Measurements from ENCODE around the gene KDM7A. TPM values are rescaled to one million over a fixed set of nuclear protein-coding genes. Genes with fewer than 3 reads are reported as not detected.
A peak's percentile ranks its signal among the peaks of the same experiment; 100 is the strongest.

KDM7A gene
- total and polyA plus RNA-seq, 9 of the 15 experiments (the other 6 are each of a cell fraction or from before 2014, with no cell fraction given) = 0.90 to 8.4 (median 7.0) TPM

- CTCF ChIA-PET (ENCODE audit: low intra/inter-chr PET ratio) = no interaction called here
- ATAC-seq = peak; percentile 86
- TF ChIP-seq ZNF511 (CRISPR knock-in tag; IDR thresholded peaks at IDR 0.05) = no peak
- TF ChIP-seq NBN (IDR thresholded peaks at IDR 0.05; ENCODE audit: low read depth) = 0 out of 2 replicates have a peak, but pooled peaks have one; percentile 37
- TF ChIP-seq PHB2 (IDR thresholded peaks at IDR 0.05; ENCODE audit: low read depth) = no peak
- no peak for TF ChIP-seq ZNF77 (CRISPR knock-in tag; IDR thresholded peaks at IDR 0.05)
- peak; percentile 58 for TF ChIP-seq ARID1B (IDR thresholded peaks at IDR 0.05)
- TF ChIP-seq ZNF695 (CRISPR knock-in tag; IDR thresholded peaks at IDR 0.05) = no peak
- TF ChIP-seq SMARCA4 (IDR thresholded peaks at IDR 0.05) = 0 out of 2 replicates have a peak, but pooled peaks have one; percentile 38
- TF ChIP-seq ARNT (IDR thresholded peaks at IDR 0.05) = 0 out of 4 replicates have a peak, but pooled peaks of 1 of the 2 experiments have one; percentile 50
- TF ChIP-seq E2F6 (IDR thresholded peaks at IDR 0.05; ENCODE audit: borderline replicate concordance in 1 of 2, extremely low read depth in 1 of 2, insufficient read depth in 1 of 2, insufficient read length in 1 of 2, low read depth in 1 of 2, low read length in 1 of 2, poor library complexity in 1 of 2, severe bottlenecking in 1 of 2) = peak; percentile 11 to 84
- TF ChIP-seq SPI1 (IDR thresholded peaks at IDR 0.05; ENCODE audit: borderline replicate concordance, low read depth, low read length) = peak; percentile 46; the same call in 1 of the 2 replicates
Measured at GRCh38 chr7:140053812-140054539, 122.8 kb downstream of the KDM7A start.

More at GRCh38 chr7:140053812-140054539, 122.8 kb downstream of the KDM7A start:
- DNase-seq (ENCODE audit: extremely low read depth in 1 of 4, low spot score in 3 of 4) (peak; percentile 60 to 78 (median 70)), FAIRE-seq (peak; percentile 86)
- no peak overlapping the region for H3K4me2 ChIP-seq (ENCODE audit: insufficient read depth, low read length)
- intact Hi-C loops (cut with micrococcal nuclease) = loop anchor here (1.0 kb wide), 1 partner anchor 116 kb away; no protein-coding TSS in a partner anchor
- POLR2A ChIA-PET = interaction anchor here (0.6 to 1.7 kb wide), 3 partner anchors 9 to 198 kb away, joined by 5 to 10 read pairs (median 5); partner anchors contain the start of gene PARP12
- H4K20me1 ChIP-seq (replicated peaks; ENCODE audit: control insufficient read depth, insufficient read depth, low read length) = no peaks in the 10 kb centered on the region
- H3K9ac ChIP-seq (ENCODE audit: insufficient read depth in 1 of 2, low read depth in 2 of 2, low read length in 2 of 2) = no peak overlapping the region
- H3K9me1 ChIP-seq (ENCODE audit: control insufficient read depth, insufficient read depth, low read length) = no peaks in the 10 kb centered on the region
- H3K79me2 ChIP-seq (ENCODE audit: control insufficient read depth, insufficient read depth, low read length) = peaks cover under 1% of the 10 kb centered on the region; the same call in 2 of the 3 replicates
- H3K27me3 ChIP-seq (ENCODE audit: control insufficient read depth in 2 of 2, insufficient read depth in 2 of 2, low read length in 2 of 2) = no peaks in the 10 kb centered on the region
- H3K4me3 ChIP-seq = no peak overlapping the region
- no peak overlapping the region for H2AFZ ChIP-seq (ENCODE audit: low read depth, low read length)
- H3K36me3 ChIP-seq (ENCODE audit: control insufficient read depth, insufficient read depth, low read length) = peaks cover 42% of the 10 kb centered on the region
- in situ Hi-C loops (cut with MboI) = no loop called here
- BruUV-seq (replicated peaks) = no TSS peak
- H3K4me1 ChIP-seq (replicated peaks in 1 of 2; ENCODE audit: control insufficient read depth in 2 of 2, insufficient read depth in 2 of 2, low read length in 2 of 2) = peaks cover 4 to 12% of the 10 kb centered on the region in 2 experiments; a peak in 3 of 5 replicates
- no peak overlapping the region for H3K27ac ChIP-seq (ENCODE audit: extremely low read depth, low read depth, low read length)
- H3K9me3 ChIP-seq (replicated peaks; ENCODE audit: control insufficient read depth, insufficient read depth, low read depth, low read length) = no peaks in the 10 kb centered on the region
- WGBS (ENCODE audit: insufficient coverage, low coverage, missing lambda C conversion rate) = 49% methylated on average over 3 of the region's 3 CpGs

Data from K562 (cell line).